Measurements from ENCODE around the gene MRPS9.

DNA sequence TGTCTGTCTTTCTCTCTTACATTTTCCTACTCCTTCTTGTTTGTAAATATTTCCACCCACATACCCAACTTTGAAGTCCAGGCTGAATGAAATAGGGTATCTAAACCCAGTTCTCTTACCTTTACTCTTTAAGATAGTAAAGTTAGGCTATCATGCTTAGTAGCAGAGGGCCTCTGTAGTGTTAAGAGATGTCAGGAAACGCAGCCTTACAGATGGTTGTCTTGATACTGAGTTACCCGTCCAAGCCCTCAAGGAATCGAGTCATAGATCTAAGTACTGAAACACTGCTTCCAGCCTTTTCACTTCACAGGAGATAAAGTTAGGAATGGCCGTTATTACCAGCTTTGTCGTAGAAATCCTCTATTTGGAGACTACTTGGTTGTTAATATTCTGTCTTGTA lies 24.3 kb downstream of the MRPS9 start:
- TF ChIP-seq POLR2AphosphoS5 (IDR thresholded peaks at IDR 0.05; ENCODE audit: low read depth, low read length) = no peak
- TF ChIP-seq TAF1 (IDR thresholded peaks at IDR 0.05; ENCODE audit: low read depth, low read length) = no peak
- TF ChIP-seq POLR2A (IDR thresholded peaks at IDR 0.05; ENCODE audit: low read depth, low read length) = no peak
- TF ChIP-seq SPI1 (IDR thresholded peaks at IDR 0.05; ENCODE audit: low read depth, low read length) = no peak

Data from GM12891 (cell line).